Calu3 (cell line): ENCODE data around the gene ZPBP. TPM values are rescaled to one million over a fixed set of nuclear protein-coding genes. Genes with fewer than 3 reads are reported as not detected.

Experiments used
- Bru-seq: library from RNA; stranded (reverse); fragments of 400-500 nt; gene quantifications from one replicate; lab custom pipeline; 2021; lab: Mats Ljungman, UMichigan
- BruChase-seq, 2 experiments: library from RNA; stranded (reverse); fragments of 400-500 nt; gene quantifications; one replicate each; lab custom pipeline; 2021; lab: Mats Ljungman, UMichigan
- BruUV-seq: library from RNA; stranded (reverse); fragments of 400-500 nt; replicated peaks from 2 replicates; lab custom pipeline; 2021; lab: Mats Ljungman, UMichigan
- CTCF ChIA-PET: fragments of 300-600 bp; sonication (Branson Sonifier 250); formaldehyde crosslinking; loops from one replicate; lab custom pipeline; 2022; ENCODE audit warnings: antibody characterized with exemption; lab: Charles Lee
- DNase-seq: peaks from one replicate; pipeline ENCODE4 v3.0.0; 2022
- H3K27ac Mint-ChIP-seq: one replicate; pipeline ENCODE4 v1.8.0; 2022; ENCODE audit warnings: mixed read lengths; ENCODE audit not compliant: unreplicated experiment
- H3K27me3 Mint-ChIP-seq: one replicate; pipeline ENCODE4 v1.8.0; 2022; ENCODE audit warnings: mixed read lengths; ENCODE audit not compliant: unreplicated experiment
- H3K36me3 Mint-ChIP-seq: one replicate; pipeline ENCODE4 v1.8.0; 2022; ENCODE audit warnings: mild to moderate bottlenecking, moderate library complexity, mixed read lengths; ENCODE audit not compliant: insufficient read depth, unreplicated experiment
- H3K4me1 Mint-ChIP-seq: one replicate; pipeline ENCODE4 v1.8.0; 2022; ENCODE audit warnings: mild to moderate bottlenecking, low read depth, mixed read lengths; ENCODE audit not compliant: unreplicated experiment
- H3K4me3 Mint-ChIP-seq: one replicate; pipeline ENCODE4 v1.8.0; 2022; ENCODE audit warnings: mild to moderate bottlenecking, low read depth, moderate library complexity, mixed read lengths; ENCODE audit not compliant: unreplicated experiment
- H3K9me3 Mint-ChIP-seq: one replicate; pipeline ENCODE4 v1.8.0; 2022; ENCODE audit warnings: low read depth, mixed read lengths; ENCODE audit not compliant: unreplicated experiment
- intact Hi-C: fragments of 100-400 bp; cut with micrococcal nuclease; formaldehyde crosslinking; loops from one replicate; pipeline ENCODE4 v1.10.0; 2022; ENCODE audit not compliant: unreplicated experiment
- long read RNA-seq: library from polyadenylated mRNA; stranded (forward); transcript quantifications from one replicate; pipeline ENCODE4 v2.0.0, GENCODE V29; 2022
- total RNA-seq: library from RNA; stranded (reverse); gene quantifications from 2 replicates; pipeline ENCODE4 v1.2.3, GENCODE V29; 2022
- TF ChIP-seq, protein P1 (sequence below): fragments of 200-600 bp; IDR thresholded peaks from one replicate; pipeline ENCODE4 v1.8.0; 2022; ENCODE audit warnings: antibody characterized with exemption; ENCODE audit not compliant: unreplicated experiment

ZPBP gene, protein sequence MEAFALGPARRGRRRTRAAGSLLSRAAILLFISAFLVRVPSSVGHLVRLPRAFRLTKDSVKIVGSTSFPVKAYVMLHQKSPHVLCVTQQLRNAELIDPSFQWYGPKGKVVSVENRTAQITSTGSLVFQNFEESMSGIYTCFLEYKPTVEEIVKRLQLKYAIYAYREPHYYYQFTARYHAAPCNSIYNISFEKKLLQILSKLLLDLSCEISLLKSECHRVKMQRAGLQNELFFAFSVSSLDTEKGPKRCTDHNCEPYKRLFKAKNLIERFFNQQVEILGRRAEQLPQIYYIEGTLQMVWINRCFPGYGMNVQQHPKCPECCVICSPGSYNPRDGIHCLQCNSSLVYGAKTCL
- total RNA-seq (not detected in 2 replicates), Bru-seq, nascent RNA (not detected), BruChase-seq, experiment 1, labeled RNA remaining after a 6-hour chase (not detected), BruChase-seq, experiment 2, labeled RNA remaining after a 2-hour chase (not detected)
- long read RNA-seq, result 0 reads

DNA sequence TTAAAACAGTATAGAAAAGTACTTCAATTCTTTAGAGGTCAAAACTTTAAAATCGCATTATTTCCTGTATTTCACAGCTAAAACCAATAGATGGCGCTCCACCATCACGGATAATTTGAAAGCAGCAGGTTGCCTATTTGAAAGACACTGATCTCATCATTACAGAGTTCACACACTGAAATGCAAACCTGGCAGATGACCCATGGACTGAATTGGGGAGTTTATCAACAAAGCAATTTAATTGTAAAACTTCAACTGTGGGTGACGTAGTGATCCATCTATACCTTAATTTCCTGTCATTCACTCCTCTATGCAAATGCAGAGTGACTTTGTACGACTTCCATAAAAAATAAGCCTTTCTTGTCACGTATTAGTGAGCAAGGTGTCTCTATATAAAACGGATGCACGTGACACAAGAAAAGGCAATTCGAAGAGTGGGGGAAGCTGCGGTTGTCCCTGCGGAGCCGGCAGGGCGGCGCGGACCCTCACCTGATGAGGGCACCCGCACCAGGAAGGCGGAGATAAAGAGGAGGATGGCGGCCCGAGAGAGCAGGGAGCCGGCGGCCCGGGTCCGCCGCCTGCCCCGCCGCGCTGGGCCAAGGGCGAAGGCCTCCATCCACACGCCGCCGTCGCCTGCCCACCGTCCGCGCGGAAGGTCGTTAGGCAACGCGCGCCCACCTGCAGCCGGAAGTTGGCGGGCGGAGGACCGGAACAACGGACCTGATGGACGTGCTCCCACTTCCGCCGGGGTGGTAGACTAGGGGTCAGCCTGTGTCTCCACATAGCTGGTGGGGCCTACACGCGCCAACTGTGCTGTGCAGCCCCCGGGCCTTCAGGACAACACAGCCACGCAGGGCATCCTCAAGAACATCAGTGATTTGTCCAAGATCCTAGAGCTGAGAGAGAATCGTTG is at the start of gene ZPBP:
ZPBP (minus strand) TSS at position 668 of the 913 bp plus-strand sequence; CDS start at position 616, 52 bp downstream.
- Mint-ChIP-seq H3K9me3 (no peaks in the 10 kb centered on the region), H3K36me3 (no peaks in the 10 kb centered on the region), H3K4me1 (no peaks in the 10 kb centered on the region), H3K4me3 (no peak within 1 kb of the TSS), H3K27me3 (peaks cover 44% of the 10 kb centered on the region), H3K27ac (no peak within 1 kb of the TSS)
- CTCF ChIA-PET, result interaction anchor here (0.5 to 1.4 kb wide), 15 partner anchors 11 to 1337 kb away, joined by 3 to 9 read pairs (median 4); no protein-coding TSS in a partner anchor
- TF ChIP-seq, protein P1, sequence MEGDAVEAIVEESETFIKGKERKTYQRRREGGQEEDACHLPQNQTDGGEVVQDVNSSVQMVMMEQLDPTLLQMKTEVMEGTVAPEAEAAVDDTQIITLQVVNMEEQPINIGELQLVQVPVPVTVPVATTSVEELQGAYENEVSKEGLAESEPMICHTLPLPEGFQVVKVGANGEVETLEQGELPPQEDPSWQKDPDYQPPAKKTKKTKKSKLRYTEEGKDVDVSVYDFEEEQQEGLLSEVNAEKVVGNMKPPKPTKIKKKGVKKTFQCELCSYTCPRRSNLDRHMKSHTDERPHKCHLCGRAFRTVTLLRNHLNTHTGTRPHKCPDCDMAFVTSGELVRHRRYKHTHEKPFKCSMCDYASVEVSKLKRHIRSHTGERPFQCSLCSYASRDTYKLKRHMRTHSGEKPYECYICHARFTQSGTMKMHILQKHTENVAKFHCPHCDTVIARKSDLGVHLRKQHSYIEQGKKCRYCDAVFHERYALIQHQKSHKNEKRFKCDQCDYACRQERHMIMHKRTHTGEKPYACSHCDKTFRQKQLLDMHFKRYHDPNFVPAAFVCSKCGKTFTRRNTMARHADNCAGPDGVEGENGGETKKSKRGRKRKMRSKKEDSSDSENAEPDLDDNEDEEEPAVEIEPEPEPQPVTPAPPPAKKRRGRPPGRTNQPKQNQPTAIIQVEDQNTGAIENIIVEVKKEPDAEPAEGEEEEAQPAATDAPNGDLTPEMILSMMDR, result peak; percentile 87
- BruUV-seq, result no TSS peak
- intact Hi-C loops, result loop anchor here (1.0 to 5.0 kb wide), 7 partner anchors 112 to 1068 kb away; no protein-coding TSS in a partner anchor
- DNase-seq, result peak; percentile 38

DNA sequence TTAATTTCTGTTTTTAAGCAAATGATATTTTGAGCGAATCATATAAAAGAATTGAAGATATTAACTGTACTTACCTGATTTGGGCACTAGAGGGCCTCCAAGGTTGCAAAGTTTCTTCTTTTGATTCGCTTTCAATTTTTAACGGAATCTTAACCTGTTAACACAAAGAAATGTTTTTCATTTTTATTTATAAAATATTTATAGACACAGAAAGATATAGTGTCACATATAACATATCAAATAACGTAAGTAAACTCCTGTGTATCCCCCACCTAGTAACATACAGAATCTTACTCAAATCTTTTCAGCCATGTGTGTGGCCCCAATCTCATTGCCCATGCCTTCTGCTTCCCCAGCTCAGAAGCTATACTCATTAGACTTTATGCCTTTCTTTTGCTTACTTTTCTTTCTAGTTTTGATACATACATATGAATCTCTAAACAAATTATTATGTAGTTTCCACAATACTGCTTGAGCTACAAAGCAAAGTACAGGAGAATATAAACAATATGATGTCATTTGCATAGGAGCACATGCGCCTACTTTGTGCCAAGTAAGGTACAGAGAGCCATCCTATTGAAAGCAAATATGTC is 49.5 kb upstream of the ZPBP start:
- TF ChIP-seq, protein P1, result peak; percentile 73
- H3K36me3 Mint-ChIP-seq, result no peaks in the 10 kb centered on the region
- H3K27ac Mint-ChIP-seq, result no peak overlapping the region
- peak; percentile 29 for DNase-seq
- BruUV-seq, result no TSS peak
- intact Hi-C loops, result loop anchor here (1.0 to 2.0 kb wide), 4 partner anchors 227 to 1018 kb away; no protein-coding TSS in a partner anchor
- peaks cover 46% of the 10 kb centered on the region for H3K27me3 Mint-ChIP-seq
- H3K9me3 Mint-ChIP-seq, result no peaks in the 10 kb centered on the region
- no peaks in the 10 kb centered on the region for H3K4me1 Mint-ChIP-seq
- CTCF ChIA-PET, result interaction anchor here (0.6 to 0.7 kb wide), 2 partner anchors 488 to 1294 kb away, joined by 3 to 4 read pairs; no protein-coding TSS in a partner anchor
- H3K4me3 Mint-ChIP-seq, result no peak overlapping the region

DNA sequence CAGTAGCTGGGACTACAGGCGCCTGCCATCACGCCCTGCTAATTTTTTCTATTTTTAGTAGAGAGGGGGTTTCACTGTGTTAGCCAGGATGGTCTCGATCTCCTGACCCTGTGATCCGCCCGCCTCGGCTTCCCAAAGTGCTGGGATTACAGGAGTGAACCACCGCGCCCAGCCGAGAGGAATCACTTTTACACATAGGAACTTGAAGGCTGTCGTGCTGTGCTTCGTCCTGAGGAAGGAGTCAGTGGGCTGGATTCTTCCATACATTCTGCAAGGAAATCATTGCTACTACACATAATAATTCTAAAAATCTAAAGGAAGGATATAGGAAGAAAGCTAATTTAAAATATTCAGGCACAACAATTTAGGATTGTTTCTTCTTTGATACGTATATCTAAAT is 48.8 kb upstream of the ZPBP start:
- H3K27me3 Mint-ChIP-seq, result peaks cover 39% of the 10 kb centered on the region
- no peak overlapping the region for H3K27ac Mint-ChIP-seq
- TF ChIP-seq, protein P1, result no peak
- DNase-seq, result no peak
- no peaks in the 10 kb centered on the region for H3K36me3 Mint-ChIP-seq
- CTCF ChIA-PET, result no interaction called here
- H3K9me3 Mint-ChIP-seq, result no peaks in the 10 kb centered on the region
- H3K4me3 Mint-ChIP-seq, result no peak overlapping the region
- no TSS peak for BruUV-seq
- intact Hi-C loops, result loop anchor here (1.0 to 2.0 kb wide), 4 partner anchors 227 to 1019 kb away; no protein-coding TSS in a partner anchor
- H3K4me1 Mint-ChIP-seq, result no peaks in the 10 kb centered on the region

DNA sequence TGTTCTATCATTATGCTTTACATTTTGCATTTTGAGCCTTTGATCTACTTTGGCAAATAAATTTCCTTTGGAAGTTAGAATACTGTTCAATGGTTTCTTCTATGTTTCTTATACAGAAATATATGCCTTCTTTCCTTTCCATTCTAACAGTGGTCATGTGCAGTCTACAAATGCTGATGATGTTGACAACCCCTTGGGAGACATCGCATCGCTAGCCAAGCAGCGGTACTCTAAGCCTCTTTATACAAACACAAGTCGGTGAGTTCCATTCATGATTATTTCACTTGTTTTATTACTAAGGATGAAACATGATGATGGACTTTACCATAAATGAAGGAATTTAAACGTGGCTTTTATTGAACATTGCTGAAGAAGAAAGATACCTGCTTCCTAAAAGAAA is 48.1 kb upstream of the ZPBP start:
- H3K4me1 Mint-ChIP-seq, result no peaks in the 10 kb centered on the region
- H3K36me3 Mint-ChIP-seq, result no peaks in the 10 kb centered on the region
- TF ChIP-seq, protein P1, result no peak
- intact Hi-C loops, result no loop called here
- DNase-seq, result no peak
- no TSS peak for BruUV-seq
- H3K27ac Mint-ChIP-seq, result no peak overlapping the region
- CTCF ChIA-PET, result no interaction called here
- peaks cover 32% of the 10 kb centered on the region for H3K27me3 Mint-ChIP-seq
- no peak overlapping the region for H3K4me3 Mint-ChIP-seq
- no peaks in the 10 kb centered on the region for H3K9me3 Mint-ChIP-seq
